DOHH2 (cell line): ENCODE data around the gene SEMA3A.

Experiments used
- H3F3A ChIP-seq: fragments of 200-600 bp; sonication (generic), shearing (Covaris generic); 2 replicates; pipeline ENCODE4 v1.6.0; 2016; ENCODE audit warnings: antibody characterized with exemption, mild to moderate bottlenecking; ENCODE audit not compliant: control insufficient read depth, insufficient read depth
- H3K27ac ChIP-seq: fragments of 200-600 bp; sonication (generic); 2 replicates; pipeline ENCODE4 v1.5.1; 2014; ENCODE audit warnings: low read depth, mild to moderate bottlenecking, low read length, moderate library complexity
- H3K27me3 ChIP-seq: fragments of 200-600 bp; sonication (generic); 2 replicates; pipeline ENCODE4 v1.6.1; 2014; ENCODE audit warnings: mild to moderate bottlenecking, low read length, mixed read lengths; ENCODE audit not compliant: control insufficient read depth
- H3K36me3 ChIP-seq: fragments of 200-600 bp; sonication (generic); 2 replicates; pipeline ENCODE4 v1.6.1; 2014; ENCODE audit warnings: mild to moderate bottlenecking, low read length, moderate library complexity, mixed read lengths; ENCODE audit not compliant: control insufficient read depth
- H3K4me1 ChIP-seq: fragments of 200-600 bp; sonication (generic); 2 replicates; pipeline ENCODE4 v1.6.1; 2014; ENCODE audit warnings: mild to moderate bottlenecking, low read length, mixed read lengths; ENCODE audit not compliant: control insufficient read depth
- H3K4me2 ChIP-seq: fragments of 200-600 bp; sonication (generic); 2 replicates; pipeline ENCODE4 v1.6.0; 2014; ENCODE audit warnings: mild to moderate bottlenecking, low read length, moderate library complexity
- H3K4me3 ChIP-seq: fragments of 200-600 bp; sonication (generic); 2 replicates; pipeline ENCODE4 v1.5.1; 2014; ENCODE audit warnings: mild to moderate bottlenecking, low read length, mixed read lengths
- H3K79me2 ChIP-seq: fragments of 200-600 bp; sonication (generic); 2 replicates; pipeline ENCODE4 v1.6.1; 2014; ENCODE audit warnings: mild to moderate bottlenecking, low read length, mixed read lengths; ENCODE audit not compliant: control insufficient read depth
- H3K9me2 ChIP-seq: fragments of 200-600 bp; sonication (generic); replicated peaks from 2 replicates; pipeline ENCODE4 v1.6.1; 2014; ENCODE audit warnings: mild to moderate bottlenecking, low read length, mixed read lengths; ENCODE audit not compliant: control insufficient read depth
- H3K9me3 ChIP-seq: fragments of 200-600 bp; sonication (generic); 2 replicates; pipeline ENCODE4 v1.6.1; 2014; ENCODE audit warnings: antibody characterized with exemption, low read length, mixed read lengths; ENCODE audit not compliant: control insufficient read depth, insufficient read depth
- H4K20me1 ChIP-seq: fragments of 200-600 bp; sonication (generic); 2 replicates; pipeline ENCODE4 v1.6.0; 2014; ENCODE audit warnings: low read depth, mild to moderate bottlenecking, antibody characterized with exemption, low read length, moderate library complexity; ENCODE audit not compliant: control insufficient read depth, insufficient read depth
- EZH2phosphoT487 ChIP-seq: fragments of 200-600 bp; sonication (generic); IDR thresholded peaks from 2 replicates; pipeline ENCODE4 v1.6.1; 2017; ENCODE audit warnings: borderline replicate concordance, mild to moderate bottlenecking, antibody characterized with exemption, low read length, moderate library complexity, mixed read lengths
- TF ChIP-seq, protein P1 (sequence below): fragments of 200-600 bp; sonication (generic); IDR thresholded peaks from one replicate; pipeline ENCODE4 v1.5.1; 2014; ENCODE audit warnings: antibody characterized with exemption, mild to moderate bottlenecking, low read depth, low read length; ENCODE audit not compliant: poor library complexity, severe bottlenecking

The SEMA3A gene

DNA sequence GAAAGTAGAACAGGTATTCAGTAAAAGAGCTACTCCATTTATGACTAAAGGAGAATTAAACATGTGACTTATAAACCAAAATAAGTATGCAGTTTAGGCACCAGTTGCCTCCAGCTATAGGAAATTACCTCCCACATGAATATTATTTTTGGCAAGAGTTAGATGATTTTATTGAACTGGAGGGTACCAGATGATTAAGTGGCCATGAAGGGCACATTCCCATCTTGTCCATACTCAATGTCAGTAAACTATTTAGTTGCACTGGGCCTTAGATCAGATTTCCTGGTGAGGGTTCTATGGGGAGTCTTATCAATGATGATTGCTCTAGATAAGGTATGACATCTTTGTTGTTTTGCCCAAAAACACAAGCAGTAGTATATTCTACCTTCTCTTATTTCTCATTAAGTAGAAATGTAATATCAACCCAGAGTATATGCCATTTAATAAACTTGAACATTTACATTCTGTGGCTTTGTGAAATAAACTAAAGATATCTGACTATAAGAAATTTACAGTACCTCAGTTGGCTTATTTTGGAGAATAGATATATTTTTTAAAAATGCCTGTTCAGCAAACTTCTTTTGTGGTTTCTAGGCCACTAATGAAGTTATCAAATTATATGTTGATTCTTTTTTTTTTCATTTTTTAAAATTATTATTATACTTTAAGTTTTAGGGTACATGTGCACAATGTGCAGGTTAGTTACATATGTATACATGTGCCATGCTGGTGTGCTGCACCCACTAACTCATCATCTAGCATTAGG lies 145.3 kb downstream of the SEMA3A start:
- Histone ChIP-seq H3K27ac (no peak overlapping the region), H3F3A (no peaks in the 10 kb centered on the region), H3K4me2 (no peak overlapping the region), H3K79me2 (no peaks in the 10 kb centered on the region), H4K20me1 (no peaks in the 10 kb centered on the region), H3K27me3 (no peaks in the 10 kb centered on the region), H3K4me3 (no peak overlapping the region), H3K9me3 (no peaks in the 10 kb centered on the region), H3K9me2 (no peaks in the 10 kb centered on the region), H3K36me3 (no peaks in the 10 kb centered on the region), H3K4me1 (no peaks in the 10 kb centered on the region)
- TF ChIP-seq, protein P1, sequence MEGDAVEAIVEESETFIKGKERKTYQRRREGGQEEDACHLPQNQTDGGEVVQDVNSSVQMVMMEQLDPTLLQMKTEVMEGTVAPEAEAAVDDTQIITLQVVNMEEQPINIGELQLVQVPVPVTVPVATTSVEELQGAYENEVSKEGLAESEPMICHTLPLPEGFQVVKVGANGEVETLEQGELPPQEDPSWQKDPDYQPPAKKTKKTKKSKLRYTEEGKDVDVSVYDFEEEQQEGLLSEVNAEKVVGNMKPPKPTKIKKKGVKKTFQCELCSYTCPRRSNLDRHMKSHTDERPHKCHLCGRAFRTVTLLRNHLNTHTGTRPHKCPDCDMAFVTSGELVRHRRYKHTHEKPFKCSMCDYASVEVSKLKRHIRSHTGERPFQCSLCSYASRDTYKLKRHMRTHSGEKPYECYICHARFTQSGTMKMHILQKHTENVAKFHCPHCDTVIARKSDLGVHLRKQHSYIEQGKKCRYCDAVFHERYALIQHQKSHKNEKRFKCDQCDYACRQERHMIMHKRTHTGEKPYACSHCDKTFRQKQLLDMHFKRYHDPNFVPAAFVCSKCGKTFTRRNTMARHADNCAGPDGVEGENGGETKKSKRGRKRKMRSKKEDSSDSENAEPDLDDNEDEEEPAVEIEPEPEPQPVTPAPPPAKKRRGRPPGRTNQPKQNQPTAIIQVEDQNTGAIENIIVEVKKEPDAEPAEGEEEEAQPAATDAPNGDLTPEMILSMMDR = no peak
- TF ChIP-seq EZH2phosphoT487 = no peak

DNA sequence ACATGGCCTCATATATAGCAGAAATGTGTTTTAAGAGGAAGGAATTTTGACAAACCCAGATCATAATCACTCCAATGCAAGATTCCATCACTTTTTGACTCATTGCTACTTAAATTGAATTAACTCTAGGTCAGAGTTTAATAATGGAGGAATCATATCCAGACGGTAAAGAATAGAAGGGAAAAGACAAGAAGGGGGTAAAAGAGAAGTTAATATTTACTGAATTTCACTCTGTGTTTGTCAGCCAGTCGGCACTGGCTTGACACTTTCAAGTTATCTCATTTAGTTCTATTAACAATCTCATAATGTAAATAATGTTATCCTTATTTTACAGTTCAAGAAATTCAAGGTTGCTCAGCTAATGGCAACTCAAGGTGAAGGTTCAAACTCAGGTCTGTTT lies 147.5 kb downstream of the SEMA3A start:
- TF ChIP-seq EZH2phosphoT487 = no peak
- TF ChIP-seq, protein P1 = no peak
- Histone ChIP-seq H3F3A (no peaks in the 10 kb centered on the region), H3K79me2 (no peaks in the 10 kb centered on the region), H3K9me2 (no peaks in the 10 kb centered on the region), H3K4me1 (no peaks in the 10 kb centered on the region), H3K27ac (no peak overlapping the region), H3K4me2 (no peak overlapping the region), H3K9me3 (no peaks in the 10 kb centered on the region), H3K4me3 (no peak overlapping the region), H3K27me3 (no peaks in the 10 kb centered on the region), H3K36me3 (no peaks in the 10 kb centered on the region), H4K20me1 (no peaks in the 10 kb centered on the region)

DNA sequence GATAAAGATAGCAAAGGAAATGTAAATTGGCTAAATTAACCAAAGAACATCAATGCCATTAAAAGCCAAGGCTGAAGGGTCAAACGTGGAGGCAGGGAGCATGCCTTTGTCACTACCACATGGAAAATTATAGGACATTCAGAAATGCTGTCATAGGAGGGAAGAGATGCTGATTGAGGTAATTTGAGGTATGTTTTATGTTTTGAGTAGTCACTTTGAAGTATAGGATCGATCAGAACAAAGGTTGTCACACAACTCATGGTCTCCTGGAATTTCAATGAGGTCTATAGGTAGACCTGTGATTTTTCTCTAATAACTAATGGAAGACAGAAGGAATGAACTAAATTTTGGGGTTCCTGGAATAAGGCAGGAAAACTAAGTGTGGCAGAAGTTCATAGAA lies 149.8 kb downstream of the SEMA3A start:
- no peaks in the 10 kb centered on the region for H3K9me3 ChIP-seq
- H4K20me1 ChIP-seq = no peaks in the 10 kb centered on the region
- H3K4me3 ChIP-seq = no peak overlapping the region
- no peaks in the 10 kb centered on the region for H3K4me1 ChIP-seq
- H3K79me2 ChIP-seq = no peaks in the 10 kb centered on the region
- H3K4me2 ChIP-seq = no peak overlapping the region
- no peaks in the 10 kb centered on the region for H3K9me2 ChIP-seq
- no peak overlapping the region for H3K27ac ChIP-seq
- TF ChIP-seq EZH2phosphoT487 = no peak
- TF ChIP-seq, protein P1 = no peak
- H3F3A ChIP-seq = no peaks in the 10 kb centered on the region
- H3K27me3 ChIP-seq = no peaks in the 10 kb centered on the region
- H3K36me3 ChIP-seq = no peaks in the 10 kb centered on the region
